Left lung (tissue), 10 donors: Measurements from ENCODE around the gene ZFHX3. TPM values are rescaled to one million over a fixed set of nuclear protein-coding genes. Genes with fewer than 3 reads are reported as not detected.

Experiments
- ATAC-seq: fragments of 200-7000 bp; cut with Tn5 transposase; one replicate; pipeline ENCODE4 v1.9.1; 2020; ENCODE audit warnings: moderate library complexity
- DNase-seq, 4 donors: peaks; one replicate each; pipeline ENCODE4 v3.0.0-alpha.2; 2013 to 2020
- H3K27ac ChIP-seq, 2 donors: fragments of 200-600 bp; sonication (generic) in 1 of 2; one replicate each; pipeline versions ENCODE4 v1.5.0 to v1.8.0; 2020 to 2021
- H3K27me3 ChIP-seq, 2 donors: fragments of 200-600 bp; sonication (generic) in 1 of 2; one replicate each; pipeline versions ENCODE4 v1.5.0 to v1.8.0; 2020 to 2021
- H3K36me3 ChIP-seq, 2 donors: fragments of 200-600 bp; sonication (generic) in 1 of 2; one replicate each; pipeline versions ENCODE4 v1.5.0 to v1.8.0; 2020 to 2021
- H3K4me1 ChIP-seq, 2 donors: fragments of 200-600 bp; one replicate each; pipeline ENCODE4 v1.8.0; 2021
- H3K4me3 ChIP-seq, 2 donors: fragments of 200-600 bp; sonication (generic) in 1 of 2; one replicate each; pipeline versions ENCODE4 v1.5.0 to v1.8.0; 2020 to 2021; ENCODE audit warnings: mild to moderate bottlenecking in 1 of 2
- H3K9me3 ChIP-seq, 2 donors: fragments of 200-600 bp; sonication (generic) in 1 of 2; one replicate each; pipeline versions ENCODE4 v1.5.0 to v1.8.0; 2020 to 2021
- intact Hi-C, 2 donors: fragments of 100-400 bp; cut with DNase I; formaldehyde crosslinking; loops; one replicate each; pipeline versions ENCODE4 v1.11.2 to v1.14.2; 2022
- polyA plus RNA-seq, 6 donors: library from polyadenylated mRNA; unstranded; fragments of 120-200 nt; gene quantifications; one replicate each; pipeline ENCODE4 v1.2.1, GENCODE V29; 2013; ENCODE audit not compliant: insufficient read length in 6 of 6
- total RNA-seq, 2 donors: library from RNA; stranded (reverse); fragmentation: NEBNext Ultra II Directional; extraction: Animal tissue kit (Norgen Biotek cat#: 25700); gene quantifications; one replicate each; pipeline ENCODE4 v1.2.1, GENCODE V29; 2021
- TF ChIP-seq, protein P1 (sequence below), 2 donors: fragments of 200-600 bp; sonication (generic) in 1 of 2; IDR thresholded peaks; one replicate each; pipeline versions ENCODE4 v1.5.0 to v1.8.0; 2021; ENCODE audit warnings: antibody characterized with exemption in 2 of 2
- donor health status: DM: no; HTN: yes; CAD: no.
- donor health status: DM: no; HTN: no; CAD: no.

The ZFHX3 gene
- total and polyA plus RNA-seq, 8 donors: 21.4 to 34.7 (median 32.2) TPM

DNA sequence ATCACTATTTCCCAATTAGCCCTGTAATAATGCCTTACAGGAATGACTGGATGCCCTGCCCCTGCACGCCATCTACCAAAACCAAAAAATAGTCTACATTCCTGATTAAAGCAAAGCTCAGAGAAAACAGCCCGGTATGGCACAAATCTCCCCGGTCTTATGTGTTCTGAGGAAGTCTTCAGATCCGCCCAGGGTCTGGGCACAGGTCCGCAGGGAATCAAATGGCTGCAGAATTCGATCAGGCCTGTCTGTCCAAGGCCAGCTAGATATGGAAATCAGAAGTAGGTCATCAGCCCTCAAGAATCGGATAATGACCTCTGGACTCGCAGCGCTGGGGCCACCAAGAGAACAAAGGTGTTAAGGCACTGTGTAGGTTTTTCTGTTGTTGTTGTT, 171.0 kb downstream of the ZFHX3 start:
- DNase-seq: no peak
- Histone ChIP-seq H3K4me3 (no peak overlapping the region), H3K27ac (no peak overlapping the region), H3K9me3 (no peaks in the 10 kb centered on the region), H3K27me3 (no peaks in the 10 kb centered on the region), H3K4me1 (peaks cover 12 to 27% of the 10 kb centered on the region in 2 donors), H3K36me3 (no peaks in the 10 kb centered on the region)
- TF ChIP-seq, protein P1, sequence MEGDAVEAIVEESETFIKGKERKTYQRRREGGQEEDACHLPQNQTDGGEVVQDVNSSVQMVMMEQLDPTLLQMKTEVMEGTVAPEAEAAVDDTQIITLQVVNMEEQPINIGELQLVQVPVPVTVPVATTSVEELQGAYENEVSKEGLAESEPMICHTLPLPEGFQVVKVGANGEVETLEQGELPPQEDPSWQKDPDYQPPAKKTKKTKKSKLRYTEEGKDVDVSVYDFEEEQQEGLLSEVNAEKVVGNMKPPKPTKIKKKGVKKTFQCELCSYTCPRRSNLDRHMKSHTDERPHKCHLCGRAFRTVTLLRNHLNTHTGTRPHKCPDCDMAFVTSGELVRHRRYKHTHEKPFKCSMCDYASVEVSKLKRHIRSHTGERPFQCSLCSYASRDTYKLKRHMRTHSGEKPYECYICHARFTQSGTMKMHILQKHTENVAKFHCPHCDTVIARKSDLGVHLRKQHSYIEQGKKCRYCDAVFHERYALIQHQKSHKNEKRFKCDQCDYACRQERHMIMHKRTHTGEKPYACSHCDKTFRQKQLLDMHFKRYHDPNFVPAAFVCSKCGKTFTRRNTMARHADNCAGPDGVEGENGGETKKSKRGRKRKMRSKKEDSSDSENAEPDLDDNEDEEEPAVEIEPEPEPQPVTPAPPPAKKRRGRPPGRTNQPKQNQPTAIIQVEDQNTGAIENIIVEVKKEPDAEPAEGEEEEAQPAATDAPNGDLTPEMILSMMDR (IDR thresholded peaks at IDR 0.05): no peak
- no peak for ATAC-seq
- intact Hi-C loops: no loop called here

DNA sequence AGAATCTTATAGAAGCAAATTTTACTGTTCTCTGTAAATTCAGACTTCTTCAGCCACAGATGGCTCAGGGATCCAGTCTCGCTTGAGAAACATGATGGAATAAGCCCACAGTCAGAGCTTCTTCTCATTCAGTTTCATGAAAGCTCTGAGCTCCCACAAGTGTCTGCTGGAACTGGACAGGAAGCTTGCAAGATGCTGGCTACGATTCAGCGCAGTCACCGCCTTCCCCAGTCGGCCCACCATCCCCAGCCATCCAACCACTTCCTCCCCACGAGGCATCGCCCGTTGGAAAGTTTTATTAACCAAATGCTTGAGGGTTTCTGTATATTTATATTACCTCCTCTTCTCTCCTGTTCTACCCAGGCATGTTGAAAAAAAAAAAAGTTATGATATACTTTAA, 171.7 kb downstream of the ZFHX3 start:
- H3K9me3 ChIP-seq: no peaks in the 10 kb centered on the region
- TF ChIP-seq, protein P1 (IDR thresholded peaks at IDR 0.05): no peak
- H3K4me1 ChIP-seq: peaks cover 12 to 27% of the 10 kb centered on the region in 2 donors
- no peak overlapping the region for H3K4me3 ChIP-seq
- intact Hi-C loops: no loop called here
- H3K36me3 ChIP-seq: no peaks in the 10 kb centered on the region
- DNase-seq (peak in 1 of 4 donors; percentile 64), ATAC-seq (peak; percentile 59)
- H3K27ac ChIP-seq: no peak overlapping the region
- no peaks in the 10 kb centered on the region for H3K27me3 ChIP-seq

DNA sequence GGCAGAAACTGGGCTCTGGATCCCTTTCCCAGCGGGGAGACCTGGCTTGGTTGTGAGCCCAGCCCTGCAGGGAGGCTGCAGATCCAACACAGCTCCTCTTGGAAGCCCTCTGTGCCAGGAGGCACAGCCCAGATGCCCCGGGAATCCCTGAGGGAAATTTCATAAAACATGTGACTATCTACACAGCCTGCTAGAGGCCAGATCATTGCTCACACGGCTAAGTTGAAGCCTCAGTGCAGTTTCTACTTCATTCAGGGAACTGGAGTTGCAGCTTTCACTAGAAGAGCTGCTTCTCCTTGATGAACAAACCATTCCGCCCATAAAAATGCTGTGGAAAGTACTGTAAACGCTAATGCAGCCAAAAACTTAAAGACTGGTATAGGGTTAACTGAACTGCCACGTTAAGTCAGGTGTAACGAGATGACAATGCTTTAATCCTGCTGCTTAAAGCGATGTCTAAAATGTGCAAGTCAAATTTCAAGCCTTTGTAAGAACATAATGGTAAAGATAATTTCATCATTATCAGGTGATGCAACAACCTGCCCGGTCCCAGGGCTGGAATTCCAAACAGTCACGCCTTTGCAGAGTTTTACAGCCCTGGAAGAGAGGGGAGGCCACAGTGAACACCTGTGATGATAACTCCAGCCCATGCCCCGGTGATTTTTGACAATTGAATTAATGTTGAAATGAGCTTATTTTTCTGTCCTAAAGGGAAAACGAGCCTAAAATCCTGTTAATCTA, 172.5 kb downstream of the ZFHX3 start:
- Histone ChIP-seq H3K4me1 (peaks cover 12 to 27% of the 10 kb centered on the region in 2 donors), H3K9me3 (no peaks in the 10 kb centered on the region), H3K36me3 (no peaks in the 10 kb centered on the region), H3K4me3 (no peak overlapping the region), H3K27me3 (no peaks in the 10 kb centered on the region), H3K27ac (no peak overlapping the region)
- DNase-seq (no peak), ATAC-seq (peak; percentile 28)
- TF ChIP-seq, protein P1 (IDR thresholded peaks at IDR 0.05): no peak
- intact Hi-C loops: no loop called here

DNA sequence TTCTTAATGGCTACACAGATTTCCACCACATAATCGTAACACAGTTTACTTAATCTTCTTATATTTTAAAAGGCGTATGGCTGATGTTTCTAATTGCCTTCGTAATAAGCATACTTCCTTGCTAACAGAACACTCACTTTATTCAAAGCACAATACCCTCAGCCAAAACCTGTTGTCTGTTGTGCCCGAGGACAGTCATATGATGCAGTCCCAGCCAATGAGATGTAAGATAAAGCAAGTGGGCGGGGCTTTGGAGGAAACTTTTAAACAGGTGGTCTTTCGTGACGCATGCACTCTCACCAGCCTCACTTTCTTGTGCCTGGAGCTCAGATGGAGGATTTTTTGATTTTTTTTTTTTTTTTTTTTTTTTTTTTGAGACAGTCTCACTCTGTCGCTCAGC, 174.1 kb downstream of the ZFHX3 start:
- H3K27me3 ChIP-seq: no peaks in the 10 kb centered on the region
- no peak for DNase-seq
- peaks cover 12 to 27% of the 10 kb centered on the region in 2 donors for H3K4me1 ChIP-seq
- H3K36me3 ChIP-seq: no peaks in the 10 kb centered on the region
- H3K4me3 ChIP-seq: no peak overlapping the region
- no peak for ATAC-seq
- intact Hi-C loops: no loop called here
- no peak overlapping the region for H3K27ac ChIP-seq
- no peaks in the 10 kb centered on the region for H3K9me3 ChIP-seq
- TF ChIP-seq, protein P1 (IDR thresholded peaks at IDR 0.05): no peak

DNA sequence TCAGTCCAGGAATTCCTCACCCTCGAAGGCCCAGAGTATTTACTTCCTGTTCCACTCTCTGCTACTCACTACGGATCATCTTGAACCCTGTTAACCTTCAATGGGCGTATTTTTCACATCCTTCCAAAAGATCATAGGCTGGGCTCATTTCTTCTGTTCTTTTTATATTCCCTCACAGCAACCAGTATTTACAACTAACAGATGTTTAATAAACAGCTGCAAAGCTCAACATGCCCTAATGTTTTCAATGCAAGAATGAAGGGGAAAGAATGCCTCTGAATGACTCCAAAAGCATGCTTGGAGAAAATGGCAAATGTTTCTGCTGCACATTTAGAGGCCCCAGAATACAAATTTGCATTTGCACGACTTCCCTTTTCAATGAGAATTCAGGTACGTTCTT, 174.9 kb downstream of the ZFHX3 start:
- intact Hi-C loops: no loop called here
- no peak overlapping the region for H3K27ac ChIP-seq
- DNase-seq (peak in 1 of 4 donors; percentile 36), ATAC-seq (no peak)
- no peaks in the 10 kb centered on the region for H3K36me3 ChIP-seq
- TF ChIP-seq, protein P1 (IDR thresholded peaks at IDR 0.05): no peak
- peaks cover 8 to 27% of the 10 kb centered on the region in 2 donors for H3K4me1 ChIP-seq
- no peaks in the 10 kb centered on the region for H3K27me3 ChIP-seq
- H3K9me3 ChIP-seq: no peaks in the 10 kb centered on the region
- no peak overlapping the region for H3K4me3 ChIP-seq
